Skeletal muscle tissue (tissue), 4 donors: Measurements from ENCODE around the gene EYA4. TPM values are rescaled to one million over a fixed set of nuclear protein-coding genes. Genes with fewer than 3 reads are reported as not detected.

Experiments used
- H3K27ac ChIP-seq: one replicate; pipeline ENCODE4 v1.7.0; 2013; ENCODE audit warnings: mild to moderate bottlenecking, low read depth, low read length, inconsistent platforms
- H3K27me3 ChIP-seq, 3 donors: one replicate each; pipeline ENCODE4 v1.7.0; 2013; ENCODE audit warnings: low read length in 3 of 3; ENCODE audit not compliant: control insufficient read depth in 3 of 3, insufficient read depth in 3 of 3
- H3K36me3 ChIP-seq, 3 donors: one replicate each; pipeline ENCODE4 v1.7.0; 2013; ENCODE audit warnings: low read length in 3 of 3; ENCODE audit not compliant: control insufficient read depth in 3 of 3, insufficient read depth in 3 of 3
- H3K4me1 ChIP-seq, 3 donors: one replicate each; pipeline ENCODE4 v1.7.0; 2013; ENCODE audit warnings: low read length in 3 of 3, mild to moderate bottlenecking in 3 of 3; ENCODE audit not compliant: control insufficient read depth in 3 of 3, insufficient read depth in 3 of 3
- H3K4me3 ChIP-seq, 3 donors: one replicate each; pipeline ENCODE4 v1.7.0; 2013; ENCODE audit warnings: low read length in 3 of 3
- H3K9ac ChIP-seq, 3 donors: one replicate each; pipeline ENCODE4 v1.7.0; 2013; ENCODE audit warnings: low read length in 3 of 3, mild to moderate bottlenecking in 3 of 3, moderate library complexity in 2 of 3, low read depth in 1 of 3
- H3K9me3 ChIP-seq, 3 donors: one replicate each; pipeline ENCODE4 v1.7.0; 2013; ENCODE audit warnings: low read length in 3 of 3; ENCODE audit not compliant: control insufficient read depth in 3 of 3
- total RNA-seq: library from RNA; depleted of rRNA; stranded (reverse); fragments of >200 nt; gene quantifications from one replicate; pipeline ENCODE4 v1.2.3, GENCODE V29; 2014
- donor health status: Osteomylitis.

The EYA4 gene
- total RNA-seq, 1 donor from 2014 or later, result 40.2 TPM

GRCh38 chr6:133474516-133474915 is 233.4 kb downstream of the EYA4 start:
- no peak overlapping the region for H3K9ac ChIP-seq
- H3K36me3 ChIP-seq, result no peaks in the 10 kb centered on the region
- no peaks in the 10 kb centered on the region for H3K4me1 ChIP-seq
- H3K4me3 ChIP-seq, result no peak overlapping the region
- no peaks in the 10 kb centered on the region for H3K9me3 ChIP-seq
- H3K27ac ChIP-seq, result no peak overlapping the region
- no peaks in the 10 kb centered on the region for H3K27me3 ChIP-seq

GRCh38 chr6:133478673-133479072 is 237.5 kb downstream of the EYA4 start:
- no peaks in the 10 kb centered on the region for H3K4me1 ChIP-seq
- H3K9ac ChIP-seq, result no peak overlapping the region
- H3K27me3 ChIP-seq, result no peaks in the 10 kb centered on the region
- H3K4me3 ChIP-seq, result no peak overlapping the region
- no peaks in the 10 kb centered on the region for H3K36me3 ChIP-seq
- H3K9me3 ChIP-seq, result no peaks in the 10 kb centered on the region
- H3K27ac ChIP-seq, result no peak overlapping the region

GRCh38 chr6:133487174-133487573 is 246.0 kb downstream of the EYA4 start:
- Histone ChIP-seq H3K36me3 (peaks cover 0 to 6% (median 6%) of the 10 kb centered on the region in 3 donors), H3K9ac (no peak overlapping the region), H3K4me3 (no peak overlapping the region), H3K27me3 (no peaks in the 10 kb centered on the region), H3K4me1 (no peaks in the 10 kb centered on the region), H3K27ac (no peak overlapping the region), H3K9me3 (no peaks in the 10 kb centered on the region)

GRCh38 chr6:133495205-133495903 is 254.2 kb downstream of the EYA4 start:
- Histone ChIP-seq H3K27me3 (no peaks in the 10 kb centered on the region), H3K9me3 (no peaks in the 10 kb centered on the region), H3K4me3 (no peak overlapping the region), H3K27ac (no peak overlapping the region), H3K4me1 (peaks cover 0 to 3% (median 2%) of the 10 kb centered on the region in 3 donors), H3K9ac (no peak overlapping the region), H3K36me3 (no peaks in the 10 kb centered on the region)

- H3K27ac ChIP-seq, result no peak overlapping the region
- H3K4me3 ChIP-seq, result no peak overlapping the region
- H3K27me3 ChIP-seq, result no peaks in the 10 kb centered on the region
- no peak overlapping the region for H3K9ac ChIP-seq
- no peaks in the 10 kb centered on the region for H3K36me3 ChIP-seq
- peaks cover 12 to 23% (median 21%) of the 10 kb centered on the region in 3 donors for H3K4me1 ChIP-seq
- H3K9me3 ChIP-seq, result no peaks in the 10 kb centered on the region
Measured at GRCh38 chr6:133499662-133500061, 258.5 kb downstream of the EYA4 start.

GRCh38 chr6:133501675-133502270 is 260.6 kb downstream of the EYA4 start:
- H3K4me3 ChIP-seq, result no peak overlapping the region
- H3K27me3 ChIP-seq, result no peaks in the 10 kb centered on the region
- no peak overlapping the region for H3K9ac ChIP-seq
- H3K27ac ChIP-seq, result no peak overlapping the region
- H3K4me1 ChIP-seq, result peaks cover 12 to 23% (median 21%) of the 10 kb centered on the region in 3 donors
- no peaks in the 10 kb centered on the region for H3K9me3 ChIP-seq
- H3K36me3 ChIP-seq, result no peaks in the 10 kb centered on the region

- Histone ChIP-seq H3K9me3 (no peaks in the 10 kb centered on the region), H3K27ac (peak overlapping the region; percentile 19), H3K4me1 (peaks cover 12 to 23% (median 21%) of the 10 kb centered on the region in 3 donors), H3K4me3 (peak overlapping the region in 1 of 3 donors; percentile 31), H3K9ac (no peak overlapping the region), H3K36me3 (no peaks in the 10 kb centered on the region), H3K27me3 (no peaks in the 10 kb centered on the region)
Measured at GRCh38 chr6:133502441-133503335, 261.5 kb downstream of the EYA4 start.

GRCh38 chr6:133503336-133503729 is 262.2 kb downstream of the EYA4 start:
- Histone ChIP-seq H3K4me1 (peaks cover 12 to 23% (median 21%) of the 10 kb centered on the region in 3 donors), H3K27ac (no peak overlapping the region), H3K9me3 (no peaks in the 10 kb centered on the region), H3K27me3 (no peaks in the 10 kb centered on the region), H3K9ac (no peak overlapping the region), H3K36me3 (no peaks in the 10 kb centered on the region), H3K4me3 (no peak overlapping the region)

- Histone ChIP-seq H3K9ac (no peak overlapping the region), H3K4me3 (no peak overlapping the region), H3K27ac (no peak overlapping the region), H3K4me1 (peaks cover 12 to 23% (median 21%) of the 10 kb centered on the region in 3 donors), H3K27me3 (no peaks in the 10 kb centered on the region), H3K36me3 (no peaks in the 10 kb centered on the region), H3K9me3 (no peaks in the 10 kb centered on the region)
Measured at GRCh38 chr6:133504158-133504557, 263.0 kb downstream of the EYA4 start.

- Histone ChIP-seq H3K36me3 (no peaks in the 10 kb centered on the region), H3K27ac (no peak overlapping the region), H3K27me3 (no peaks in the 10 kb centered on the region), H3K4me3 (no peak overlapping the region), H3K9ac (no peak overlapping the region), H3K9me3 (no peaks in the 10 kb centered on the region), H3K4me1 (peaks cover 12 to 23% (median 21%) of the 10 kb centered on the region in 3 donors)
Measured at GRCh38 chr6:133504761-133505160, 263.6 kb downstream of the EYA4 start.
